GM23338 (cell line): ENCODE results near the gene SIRT7.

Source experiments
- CREB1 ChIP-seq: fragments of 250-450 bp; sonication (Bioruptor Pico); IDR thresholded peaks from 2 replicates; pipeline ENCODE4 v1.5.0; 2020; ENCODE audit warnings: low read depth, mild to moderate bottlenecking, moderate library complexity
- EZH2 ChIP-seq: fragments of 200-600 bp; sonication (generic); IDR thresholded peaks from one replicate; pipeline ENCODE4 v1.8.0; 2017; ENCODE audit warnings: antibody characterized with exemption, mild to moderate bottlenecking, low read depth; ENCODE audit not compliant: unreplicated experiment
- EZH2phosphoT487 ChIP-seq: fragments of 200-600 bp; sonication (generic); IDR thresholded peaks from one replicate; pipeline ENCODE4 v1.8.1; 2018; ENCODE audit warnings: antibody characterized with exemption; ENCODE audit not compliant: unreplicated experiment
- POLR2AphosphoS5 ChIP-seq: IDR thresholded peaks from 2 replicates; pipeline ENCODE4 v1.6.1; 2016; ENCODE audit warnings: antibody characterized with exemption, low read depth
- ZNF331 ChIP-seq: fragments of 250-450 bp; sonication (Bioruptor Pico); IDR thresholded peaks from 2 replicates; pipeline ENCODE4 v1.5.0; 2020; ENCODE audit warnings: low read depth, mild to moderate bottlenecking, moderate library complexity
- TF ChIP-seq, protein P1 (sequence below), 2 experiments: fragments of 200-600 bp in 1 of 2; sonication (generic) in 1 of 2; conservative IDR thresholded peaks; 2 replicates each; pipeline versions ENCODE4 v1.5.1 to v1.6.1; 2016 to 2017; ENCODE audit warnings: antibody characterized with exemption in 2 of 2, low read depth in 2 of 2, mild to moderate bottlenecking in 2 of 2, moderate library complexity in 1 of 2
- TF ChIP-seq, protein P2 (sequence below): IDR thresholded peaks from one replicate; pipeline ENCODE4 v1.6.1; 2018; ENCODE audit warnings: antibody characterized with exemption; ENCODE audit not compliant: unreplicated experiment

DNA sequence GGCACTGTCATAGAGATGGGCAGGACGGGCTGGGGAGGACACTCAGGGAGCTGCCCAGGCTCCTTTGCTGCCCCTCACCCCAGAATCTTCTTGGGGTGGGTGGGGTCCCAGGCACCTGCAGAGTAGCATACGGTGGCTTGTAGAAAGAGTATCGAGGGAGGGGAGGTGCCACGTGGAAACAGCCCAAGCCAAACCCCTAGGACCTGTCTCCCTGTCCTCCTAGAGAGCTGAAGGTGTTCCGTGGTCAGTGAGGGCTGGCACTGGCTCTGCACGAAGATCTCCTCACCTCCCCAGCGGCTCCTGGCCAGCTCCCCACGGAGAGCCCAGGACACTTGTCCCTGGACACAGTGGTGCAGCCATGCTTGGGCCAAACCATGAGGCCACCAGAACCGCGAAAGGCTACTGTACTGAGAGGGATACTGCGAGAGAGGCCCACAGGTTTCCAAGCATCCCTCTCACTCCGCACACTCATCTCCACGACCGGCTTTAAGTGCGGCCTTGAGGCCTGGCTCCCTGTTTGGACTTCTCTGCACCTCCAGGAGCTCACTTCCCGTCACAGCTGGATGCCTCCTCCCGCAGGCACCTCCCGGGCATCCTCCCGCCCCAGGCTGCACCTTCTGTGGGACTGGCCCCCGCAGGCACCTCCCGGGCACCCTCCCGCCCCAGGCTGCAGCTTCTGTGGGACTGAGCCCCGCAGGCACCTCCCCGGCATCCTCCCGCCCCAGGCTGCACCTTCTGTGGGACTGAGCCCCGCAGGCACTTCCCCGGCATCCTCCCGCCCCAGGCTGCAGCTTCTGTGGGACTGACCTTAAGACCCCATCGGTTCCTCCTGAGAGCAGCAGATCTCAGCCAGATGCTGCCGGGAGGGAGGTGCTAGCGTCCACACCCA lies 11.5 kb upstream of the SIRT7 start:
- TF ChIP-seq, protein P1, sequence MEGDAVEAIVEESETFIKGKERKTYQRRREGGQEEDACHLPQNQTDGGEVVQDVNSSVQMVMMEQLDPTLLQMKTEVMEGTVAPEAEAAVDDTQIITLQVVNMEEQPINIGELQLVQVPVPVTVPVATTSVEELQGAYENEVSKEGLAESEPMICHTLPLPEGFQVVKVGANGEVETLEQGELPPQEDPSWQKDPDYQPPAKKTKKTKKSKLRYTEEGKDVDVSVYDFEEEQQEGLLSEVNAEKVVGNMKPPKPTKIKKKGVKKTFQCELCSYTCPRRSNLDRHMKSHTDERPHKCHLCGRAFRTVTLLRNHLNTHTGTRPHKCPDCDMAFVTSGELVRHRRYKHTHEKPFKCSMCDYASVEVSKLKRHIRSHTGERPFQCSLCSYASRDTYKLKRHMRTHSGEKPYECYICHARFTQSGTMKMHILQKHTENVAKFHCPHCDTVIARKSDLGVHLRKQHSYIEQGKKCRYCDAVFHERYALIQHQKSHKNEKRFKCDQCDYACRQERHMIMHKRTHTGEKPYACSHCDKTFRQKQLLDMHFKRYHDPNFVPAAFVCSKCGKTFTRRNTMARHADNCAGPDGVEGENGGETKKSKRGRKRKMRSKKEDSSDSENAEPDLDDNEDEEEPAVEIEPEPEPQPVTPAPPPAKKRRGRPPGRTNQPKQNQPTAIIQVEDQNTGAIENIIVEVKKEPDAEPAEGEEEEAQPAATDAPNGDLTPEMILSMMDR (conservative IDR thresholded peaks at IDR 0.05; ENCODE audit: low read depth in 2 of 2) = no peak
- TF ChIP-seq POLR2AphosphoS5 (no peak), EZH2phosphoT487 (no peak), EZH2 (no peak), CREB1 (CRISPR knock-in tag) (no peak), ZNF331 (no peak)
- TF ChIP-seq, protein P2, sequence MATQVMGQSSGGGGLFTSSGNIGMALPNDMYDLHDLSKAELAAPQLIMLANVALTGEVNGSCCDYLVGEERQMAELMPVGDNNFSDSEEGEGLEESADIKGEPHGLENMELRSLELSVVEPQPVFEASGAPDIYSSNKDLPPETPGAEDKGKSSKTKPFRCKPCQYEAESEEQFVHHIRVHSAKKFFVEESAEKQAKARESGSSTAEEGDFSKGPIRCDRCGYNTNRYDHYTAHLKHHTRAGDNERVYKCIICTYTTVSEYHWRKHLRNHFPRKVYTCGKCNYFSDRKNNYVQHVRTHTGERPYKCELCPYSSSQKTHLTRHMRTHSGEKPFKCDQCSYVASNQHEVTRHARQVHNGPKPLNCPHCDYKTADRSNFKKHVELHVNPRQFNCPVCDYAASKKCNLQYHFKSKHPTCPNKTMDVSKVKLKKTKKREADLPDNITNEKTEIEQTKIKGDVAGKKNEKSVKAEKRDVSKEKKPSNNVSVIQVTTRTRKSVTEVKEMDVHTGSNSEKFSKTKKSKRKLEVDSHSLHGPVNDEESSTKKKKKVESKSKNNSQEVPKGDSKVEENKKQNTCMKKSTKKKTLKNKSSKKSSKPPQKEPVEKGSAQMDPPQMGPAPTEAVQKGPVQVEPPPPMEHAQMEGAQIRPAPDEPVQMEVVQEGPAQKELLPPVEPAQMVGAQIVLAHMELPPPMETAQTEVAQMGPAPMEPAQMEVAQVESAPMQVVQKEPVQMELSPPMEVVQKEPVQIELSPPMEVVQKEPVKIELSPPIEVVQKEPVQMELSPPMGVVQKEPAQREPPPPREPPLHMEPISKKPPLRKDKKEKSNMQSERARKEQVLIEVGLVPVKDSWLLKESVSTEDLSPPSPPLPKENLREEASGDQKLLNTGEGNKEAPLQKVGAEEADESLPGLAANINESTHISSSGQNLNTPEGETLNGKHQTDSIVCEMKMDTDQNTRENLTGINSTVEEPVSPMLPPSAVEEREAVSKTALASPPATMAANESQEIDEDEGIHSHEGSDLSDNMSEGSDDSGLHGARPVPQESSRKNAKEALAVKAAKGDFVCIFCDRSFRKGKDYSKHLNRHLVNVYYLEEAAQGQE = no peak
